IMR-90 (cell line): ENCODE measurements around the gene PHEX. TPM values are rescaled to one million over a fixed set of nuclear protein-coding genes. Genes with fewer than 3 reads are reported as not detected.

ENCODE experiments used
- ATAC-seq: fragments of 200-7000 bp; cut with Tn5 transposase; 2 replicates; pipeline ENCODE4 v1.9.1; 2020; ENCODE audit warnings: low read depth, mild to moderate bottlenecking, moderate library complexity
- BruUV-seq: library from RNA; stranded (reverse); fragments of 400-500 nt; replicated peaks from 2 replicates; lab custom pipeline; 2021; lab: Mats Ljungman, UMichigan
- CTCF ChIA-PET: fragments of 300-600 bp; formaldehyde crosslinking; extraction: SDS; loops from one replicate; lab custom pipeline; 2021; ENCODE audit warnings: antibody characterized with exemption; lab: Yijun Ruan, JAX
- POLR2A ChIA-PET: fragments of 300-600 bp; sonication (Branson Sonifier 250); formaldehyde crosslinking; loops from one replicate; lab custom pipeline; 2022; ENCODE audit warnings: antibody characterized with exemption; ENCODE audit not compliant: unreplicated experiment; lab: Charles Lee
- DNase-seq: peaks from one replicate; pipeline ENCODE4 v3.0.0; 2013
- H2AFZ ChIP-seq: replicated peaks from 2 replicates; pipeline ENCODE3; 2013; ENCODE audit warnings: low read length, mild to moderate bottlenecking; ENCODE audit not compliant: poor library complexity
- H2AK5ac ChIP-seq: 2 replicates; pipeline ENCODE4 v1.6.1; 2013; ENCODE audit warnings: low read depth, low read length, inconsistent platforms
- H2AK9ac ChIP-seq: replicated peaks from 2 replicates; pipeline ENCODE3; 2013; ENCODE audit warnings: mild to moderate bottlenecking, low read depth, low read length, moderate library complexity; ENCODE audit not compliant: poor library complexity
- H2BK120ac ChIP-seq: 2 replicates; pipeline ENCODE4 v1.6.1; 2013; ENCODE audit warnings: low read depth, low read length, inconsistent platforms
- H2BK15ac ChIP-seq: 3 replicates; pipeline ENCODE4 v1.6.1; 2013; ENCODE audit warnings: low read depth, low read length, inconsistent platforms
- H2BK20ac ChIP-seq: 2 replicates; pipeline ENCODE4 v1.6.1; 2013; ENCODE audit warnings: low read depth, mild to moderate bottlenecking, inconsistent platforms, low read length, moderate library complexity
- H2BK5ac ChIP-seq: 2 replicates; pipeline ENCODE4 v1.6.1; 2013; ENCODE audit warnings: mild to moderate bottlenecking, low read depth, low read length, inconsistent platforms; ENCODE audit not compliant: poor library complexity, severe bottlenecking
- H3K14ac ChIP-seq: replicated peaks from 2 replicates; pipeline ENCODE4 v1.6.1; 2013; ENCODE audit warnings: low read depth, low read length, inconsistent platforms
- H3K18ac ChIP-seq: 2 replicates; pipeline ENCODE4 v1.6.1; 2013; ENCODE audit warnings: low read depth, low read length, control low read depth
- H3K23ac ChIP-seq: 2 replicates; pipeline ENCODE4 v1.6.1; 2013; ENCODE audit warnings: low read depth, low read length, inconsistent platforms
- H3K27ac ChIP-seq: 2 replicates; pipeline ENCODE4 v1.5.1; 2013; ENCODE audit warnings: mild to moderate bottlenecking, control low read depth, low read length; ENCODE audit not compliant: insufficient read depth
- H3K27me3 ChIP-seq: 2 replicates; pipeline ENCODE4 v1.6.1; 2013; ENCODE audit warnings: low read length; ENCODE audit not compliant: control insufficient read depth, insufficient read depth
- H3K36me3 ChIP-seq: 2 replicates; pipeline ENCODE4 v1.6.1; 2013; ENCODE audit warnings: low read length, mixed read lengths; ENCODE audit not compliant: control insufficient read depth, insufficient read depth
- H3K4ac ChIP-seq: 2 replicates; pipeline ENCODE4 v1.6.1; 2013; ENCODE audit warnings: low read depth, low read length, inconsistent platforms
- H3K4me1 ChIP-seq: 2 replicates; pipeline ENCODE4 v1.6.1; 2013; ENCODE audit warnings: low read length, mixed read lengths; ENCODE audit not compliant: control insufficient read depth, insufficient read depth
- H3K4me2 ChIP-seq: 2 replicates; pipeline ENCODE4 v1.6.1; 2013; ENCODE audit warnings: low read depth, mild to moderate bottlenecking, control low read depth, low read length, moderate library complexity
- H3K4me3 ChIP-seq: 2 replicates; pipeline ENCODE4 v1.5.1; 2013; ENCODE audit warnings: low read depth, mild to moderate bottlenecking, control low read depth, low read length, moderate library complexity; ENCODE audit not compliant: insufficient read depth
- H3K56ac ChIP-seq: 2 replicates; pipeline ENCODE4 v1.6.1; 2013; ENCODE audit warnings: low read length, inconsistent platforms; ENCODE audit not compliant: insufficient read depth; ENCODE audit errors: extremely low read depth
- H3K79me1 ChIP-seq, 2 experiments: 2 replicates each; pipeline ENCODE4 v1.6.1; 2013; ENCODE audit warnings: low read length in 2 of 2, inconsistent platforms in 1 of 2, low read depth in 1 of 2
- H3K9ac ChIP-seq: 2 replicates; pipeline ENCODE4 v1.6.1; 2013; ENCODE audit warnings: low read depth, low read length, control low read depth
- H3K9me1 ChIP-seq: 2 replicates; pipeline ENCODE4 v1.6.1; 2013; ENCODE audit warnings: low read length, inconsistent platforms; ENCODE audit not compliant: insufficient read depth
- H3K9me3 ChIP-seq: 2 replicates; pipeline ENCODE4 v1.6.1; 2013; ENCODE audit warnings: low read length; ENCODE audit not compliant: control insufficient read depth, insufficient read depth
- H4K20me1 ChIP-seq: 2 replicates; pipeline ENCODE4 v1.6.1; 2013; ENCODE audit warnings: low read length, inconsistent platforms; ENCODE audit not compliant: insufficient read depth
- H4K5ac ChIP-seq: 2 replicates; pipeline ENCODE4 v1.6.1; 2013; ENCODE audit warnings: mild to moderate bottlenecking, low read depth, low read length, control low read depth
- H4K8ac ChIP-seq, 2 experiments: 2 replicates each; pipeline ENCODE4 v1.6.1; 2013; ENCODE audit warnings: low read depth in 2 of 2, low read length in 2 of 2, control low read depth in 1 of 2, inconsistent platforms in 1 of 2
- H4K91ac ChIP-seq: 2 replicates; pipeline ENCODE4 v1.6.1; 2013; ENCODE audit warnings: low read depth, low read length, inconsistent platforms; ENCODE audit not compliant: insufficient read depth
- CEBPB ChIP-seq: IDR thresholded peaks from 2 replicates; pipeline ENCODE4 v1.6.1; 2012; ENCODE audit warnings: low read depth, low read length, improper control_type of control experiment
- CHD1 ChIP-seq: IDR thresholded peaks from 2 replicates; pipeline ENCODE4 v1.6.1; 2012; ENCODE audit warnings: low read depth, low read length, improper control_type of control experiment
- MAFK ChIP-seq: IDR thresholded peaks from 2 replicates; pipeline ENCODE4 v1.6.1; 2012; ENCODE audit warnings: low read depth, low read length, improper control_type of control experiment
- MAZ ChIP-seq: IDR thresholded peaks from 2 replicates; pipeline ENCODE4 v1.6.1; 2012; ENCODE audit warnings: low read depth, mild to moderate bottlenecking, low read length, improper control_type of control experiment, moderate library complexity, borderline replicate concordance
- MXI1 ChIP-seq: IDR thresholded peaks from 2 replicates; pipeline ENCODE4 v1.6.1; 2012; ENCODE audit warnings: low read depth, mild to moderate bottlenecking, low read length, moderate library complexity, borderline replicate concordance
- RCOR1 ChIP-seq: IDR thresholded peaks from 2 replicates; pipeline ENCODE4 v1.6.1; 2012; ENCODE audit warnings: mild to moderate bottlenecking, low read length, improper control_type of control experiment; ENCODE audit not compliant: insufficient replicate concordance
- RFX5 ChIP-seq: IDR thresholded peaks from 2 replicates; pipeline ENCODE4 v1.8.0; 2012; ENCODE audit warnings: low read depth, mild to moderate bottlenecking, low read length, moderate library complexity
- SMC3 ChIP-seq: fragments of 150-350 bp; IDR thresholded peaks from 2 replicates; pipeline ENCODE4 v1.6.1; 2016; ENCODE audit warnings: low read depth, mild to moderate bottlenecking, antibody characterized with exemption, low read length, moderate library complexity
- WGBS, 2 experiments: methylation state at CpG; one replicate each; pipeline versions ENCODE4 v1.1.5 to v1.1.7; 2013; ENCODE audit warnings: missing lambda C conversion rate in 2 of 2; ENCODE audit not compliant: insufficient read length in 1 of 2; ENCODE audit errors: extremely low coverage in 2 of 2; 5-methylcytosine and 5-hydroxymethylcytosine counted together
- dilution Hi-C: fragments of 300-500 bp; cut with HindIII; formaldehyde crosslinking; loops from one replicate; pipeline ENCODE4 v1.14.3; 2018; ENCODE audit warnings: low sequenced_read_pairs; ENCODE audit not compliant: unreplicated experiment
- in situ Hi-C: fragments of 300-500 bp; cut with MboI; formaldehyde crosslinking; loops from 3 replicates; pipeline ENCODE4 v1.14.3; 2019; ENCODE audit warnings: low sequenced_read_pairs, inconsistent platforms, mixed read lengths
- intact Hi-C: fragments of 100-400 bp; cut with micrococcal nuclease; formaldehyde crosslinking; loops from 2 replicates; pipeline ENCODE4 v1.10.0; 2022
- polyA plus RNA-seq, 3 experiments: library from polyadenylated mRNA; depleted of rRNA; stranded (reverse); fragments of >200 nt; gene quantifications; 2 replicates each; pipeline ENCODE4 v1.2.3, GENCODE V29; 2012; ENCODE audit warnings: low replicate concordance in 1 of 3
- total RNA-seq: library from RNA; depleted of rRNA; stranded (reverse); fragments of >200 nt; gene quantifications from 2 replicates; pipeline ENCODE4 v1.2.3, GENCODE V29; 2012
- TF ChIP-seq, protein P1 (sequence below): fragments of 150-350 bp; IDR thresholded peaks from 2 replicates; pipeline ENCODE4 v1.6.1; 2016; ENCODE audit warnings: low read depth, mild to moderate bottlenecking, low read length, moderate library complexity, borderline replicate concordance
- TF ChIP-seq, protein P2 (sequence below): conservative IDR thresholded peaks from 2 replicates; pipeline ENCODE4 v1.5.1; 2012; ENCODE audit warnings: mild to moderate bottlenecking, low read depth, low read length, improper control_type of control experiment
- TF ChIP-seq, protein P3 (sequence below): fragments of 150-350 bp; IDR thresholded peaks from 2 replicates; pipeline ENCODE4 v1.6.1; 2017; ENCODE audit warnings: mild to moderate bottlenecking, antibody characterized with exemption, low read length, low read depth

PHEX gene
- total and polyA plus RNA-seq, 2 of the 4 experiments (the other 2 are of a cell fraction), result 0.10 to 0.18 TPM

GRCh38 chrX:22121161-22121560 lies 89.0 kb downstream of the PHEX start:
- intact Hi-C loops, result no loop called here
- H3K9me3 ChIP-seq, result no peaks in the 10 kb centered on the region

More at GRCh38 chrX:22121161-22121560, 89.0 kb downstream of the PHEX start:
- no peak overlapping the region for H3K56ac ChIP-seq
- no peak overlapping the region for H3K4ac ChIP-seq
- no peaks in the 10 kb centered on the region for H3K4me1 ChIP-seq
- no peak overlapping the region for H2AK9ac ChIP-seq
- H3K4me2 ChIP-seq, result no peak overlapping the region
- H4K91ac ChIP-seq, result no peak overlapping the region
- no peak overlapping the region for H4K5ac ChIP-seq
- no peak overlapping the region for H3K27ac ChIP-seq
- no peak overlapping the region; the same call in 1 of the 2 replicates for H2AK5ac ChIP-seq
- no peak overlapping the region for H2AFZ ChIP-seq
- H3K79me1 ChIP-seq, result no peaks in the 10 kb centered on the region
- no peak for TF ChIP-seq RCOR1
- TF ChIP-seq, protein P1, sequence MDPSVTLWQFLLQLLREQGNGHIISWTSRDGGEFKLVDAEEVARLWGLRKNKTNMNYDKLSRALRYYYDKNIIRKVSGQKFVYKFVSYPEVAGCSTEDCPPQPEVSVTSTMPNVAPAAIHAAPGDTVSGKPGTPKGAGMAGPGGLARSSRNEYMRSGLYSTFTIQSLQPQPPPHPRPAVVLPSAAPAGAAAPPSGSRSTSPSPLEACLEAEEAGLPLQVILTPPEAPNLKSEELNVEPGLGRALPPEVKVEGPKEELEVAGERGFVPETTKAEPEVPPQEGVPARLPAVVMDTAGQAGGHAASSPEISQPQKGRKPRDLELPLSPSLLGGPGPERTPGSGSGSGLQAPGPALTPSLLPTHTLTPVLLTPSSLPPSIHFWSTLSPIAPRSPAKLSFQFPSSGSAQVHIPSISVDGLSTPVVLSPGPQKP, result no peak
- TF ChIP-seq, protein P2, sequence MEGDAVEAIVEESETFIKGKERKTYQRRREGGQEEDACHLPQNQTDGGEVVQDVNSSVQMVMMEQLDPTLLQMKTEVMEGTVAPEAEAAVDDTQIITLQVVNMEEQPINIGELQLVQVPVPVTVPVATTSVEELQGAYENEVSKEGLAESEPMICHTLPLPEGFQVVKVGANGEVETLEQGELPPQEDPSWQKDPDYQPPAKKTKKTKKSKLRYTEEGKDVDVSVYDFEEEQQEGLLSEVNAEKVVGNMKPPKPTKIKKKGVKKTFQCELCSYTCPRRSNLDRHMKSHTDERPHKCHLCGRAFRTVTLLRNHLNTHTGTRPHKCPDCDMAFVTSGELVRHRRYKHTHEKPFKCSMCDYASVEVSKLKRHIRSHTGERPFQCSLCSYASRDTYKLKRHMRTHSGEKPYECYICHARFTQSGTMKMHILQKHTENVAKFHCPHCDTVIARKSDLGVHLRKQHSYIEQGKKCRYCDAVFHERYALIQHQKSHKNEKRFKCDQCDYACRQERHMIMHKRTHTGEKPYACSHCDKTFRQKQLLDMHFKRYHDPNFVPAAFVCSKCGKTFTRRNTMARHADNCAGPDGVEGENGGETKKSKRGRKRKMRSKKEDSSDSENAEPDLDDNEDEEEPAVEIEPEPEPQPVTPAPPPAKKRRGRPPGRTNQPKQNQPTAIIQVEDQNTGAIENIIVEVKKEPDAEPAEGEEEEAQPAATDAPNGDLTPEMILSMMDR, result no peak
- TF ChIP-seq MAZ, result no peak
- TF ChIP-seq CEBPB, result no peak
- TF ChIP-seq, protein P3, sequence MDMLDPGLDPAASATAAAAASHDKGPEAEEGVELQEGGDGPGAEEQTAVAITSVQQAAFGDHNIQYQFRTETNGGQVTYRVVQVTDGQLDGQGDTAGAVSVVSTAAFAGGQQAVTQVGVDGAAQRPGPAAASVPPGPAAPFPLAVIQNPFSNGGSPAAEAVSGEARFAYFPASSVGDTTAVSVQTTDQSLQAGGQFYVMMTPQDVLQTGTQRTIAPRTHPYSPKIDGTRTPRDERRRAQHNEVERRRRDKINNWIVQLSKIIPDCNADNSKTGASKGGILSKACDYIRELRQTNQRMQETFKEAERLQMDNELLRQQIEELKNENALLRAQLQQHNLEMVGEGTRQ, result no peak
- no peak for TF ChIP-seq MXI1
- TF ChIP-seq SMC3, result no peak
- TF ChIP-seq RFX5, result no peak
- TF ChIP-seq CHD1, result no peak
- no peak for TF ChIP-seq MAFK
- H3K9ac ChIP-seq, result no peak overlapping the region
- H3K36me3 ChIP-seq, result no peaks in the 10 kb centered on the region
- in situ Hi-C loops, result no loop called here
- no peak overlapping the region for H2BK5ac ChIP-seq
- no peak overlapping the region for H3K18ac ChIP-seq
- no peaks in the 10 kb centered on the region for H4K20me1 ChIP-seq
- H3K23ac ChIP-seq, result no peak overlapping the region
- ChIA-PET POLR2A (no interaction called here), CTCF (no interaction called here)
- H3K4me3 ChIP-seq, result no peak overlapping the region
- dilution Hi-C loops, result no loop called here
- peak overlapping the region; percentile 38; the same call in 1 of the 2 replicates for H2BK120ac ChIP-seq
- ATAC-seq (no peak), DNase-seq (no peak)
- WGBS, 2 experiments, result 56% methylated on average over 1 of the region's 3 CpGs; no CpG with 5 or more reads in 1 of the 2 experiments
- H4K8ac ChIP-seq, result no peak overlapping the region
- H3K14ac ChIP-seq, result no peak overlapping the region
- no TSS peak for BruUV-seq
- H3K27me3 ChIP-seq, result no peaks in the 10 kb centered on the region
- H3K9me1 ChIP-seq, result no peaks in the 10 kb centered on the region
- no peak overlapping the region for H2BK15ac ChIP-seq
- H2BK20ac ChIP-seq, result no peak overlapping the region
